ENCODE results near the gene SCARB2. TPM values are rescaled to one million over a fixed set of nuclear protein-coding genes. Genes with fewer than 3 reads are reported as not detected.

Gene SCARB2
- total RNA-seq, 1 donor, result 181 TPM

DNA sequence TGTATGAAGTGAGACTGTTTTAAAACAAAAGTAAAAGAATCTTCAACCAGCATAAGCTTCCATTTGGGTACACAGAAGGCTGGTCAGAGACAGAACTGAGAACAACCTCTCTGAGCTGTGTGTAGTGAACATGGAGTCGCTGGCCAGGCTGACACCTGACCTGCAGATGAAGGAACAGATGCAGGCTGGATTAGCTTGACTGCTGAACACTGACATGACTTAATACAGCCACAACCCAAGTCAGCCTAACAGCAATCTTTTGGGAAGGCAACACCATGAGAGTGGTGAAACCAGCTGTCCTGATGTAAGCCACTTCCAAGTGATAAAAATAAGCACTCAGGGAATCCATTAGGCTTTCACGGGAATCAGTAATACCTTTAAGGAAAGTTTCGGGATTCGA is 10.1 kb downstream of the SCARB2 start:
- TF ChIP-seq, protein P1, sequence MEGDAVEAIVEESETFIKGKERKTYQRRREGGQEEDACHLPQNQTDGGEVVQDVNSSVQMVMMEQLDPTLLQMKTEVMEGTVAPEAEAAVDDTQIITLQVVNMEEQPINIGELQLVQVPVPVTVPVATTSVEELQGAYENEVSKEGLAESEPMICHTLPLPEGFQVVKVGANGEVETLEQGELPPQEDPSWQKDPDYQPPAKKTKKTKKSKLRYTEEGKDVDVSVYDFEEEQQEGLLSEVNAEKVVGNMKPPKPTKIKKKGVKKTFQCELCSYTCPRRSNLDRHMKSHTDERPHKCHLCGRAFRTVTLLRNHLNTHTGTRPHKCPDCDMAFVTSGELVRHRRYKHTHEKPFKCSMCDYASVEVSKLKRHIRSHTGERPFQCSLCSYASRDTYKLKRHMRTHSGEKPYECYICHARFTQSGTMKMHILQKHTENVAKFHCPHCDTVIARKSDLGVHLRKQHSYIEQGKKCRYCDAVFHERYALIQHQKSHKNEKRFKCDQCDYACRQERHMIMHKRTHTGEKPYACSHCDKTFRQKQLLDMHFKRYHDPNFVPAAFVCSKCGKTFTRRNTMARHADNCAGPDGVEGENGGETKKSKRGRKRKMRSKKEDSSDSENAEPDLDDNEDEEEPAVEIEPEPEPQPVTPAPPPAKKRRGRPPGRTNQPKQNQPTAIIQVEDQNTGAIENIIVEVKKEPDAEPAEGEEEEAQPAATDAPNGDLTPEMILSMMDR (IDR thresholded peaks at IDR 0.05; ENCODE audit: insufficient read depth, low read depth, low read length), result no peak
- no peak overlapping the region for H3K4me3 ChIP-seq (ENCODE audit: low read depth, low read length)
- DNase-seq (ENCODE audit: low read depth), result peak; percentile 67

DNA sequence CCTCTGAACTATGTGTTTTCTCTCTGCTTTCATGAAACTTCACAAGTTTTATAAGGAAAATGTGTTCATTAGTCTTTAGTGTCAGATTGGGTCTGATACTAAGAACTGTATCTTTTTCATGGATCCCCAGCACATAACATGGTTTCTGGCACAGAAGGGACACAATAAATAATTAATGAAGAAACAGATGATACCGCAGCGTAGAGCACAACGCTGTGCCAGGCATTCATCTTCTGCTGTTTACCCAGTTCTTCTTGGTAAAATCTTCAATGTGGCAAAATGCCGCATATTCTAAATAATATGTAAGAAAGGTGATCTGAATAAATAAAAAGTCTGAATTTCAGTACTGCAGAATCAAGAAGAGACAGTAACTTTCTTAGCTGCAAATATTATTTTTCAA is 12.3 kb downstream of the SCARB2 start:
- DNase-seq (ENCODE audit: low read depth), result no peak
- H3K4me3 ChIP-seq (ENCODE audit: low read depth, low read length), result no peak overlapping the region
- TF ChIP-seq, protein P1 (IDR thresholded peaks at IDR 0.05; ENCODE audit: insufficient read depth, low read depth, low read length), result no peak

DNA sequence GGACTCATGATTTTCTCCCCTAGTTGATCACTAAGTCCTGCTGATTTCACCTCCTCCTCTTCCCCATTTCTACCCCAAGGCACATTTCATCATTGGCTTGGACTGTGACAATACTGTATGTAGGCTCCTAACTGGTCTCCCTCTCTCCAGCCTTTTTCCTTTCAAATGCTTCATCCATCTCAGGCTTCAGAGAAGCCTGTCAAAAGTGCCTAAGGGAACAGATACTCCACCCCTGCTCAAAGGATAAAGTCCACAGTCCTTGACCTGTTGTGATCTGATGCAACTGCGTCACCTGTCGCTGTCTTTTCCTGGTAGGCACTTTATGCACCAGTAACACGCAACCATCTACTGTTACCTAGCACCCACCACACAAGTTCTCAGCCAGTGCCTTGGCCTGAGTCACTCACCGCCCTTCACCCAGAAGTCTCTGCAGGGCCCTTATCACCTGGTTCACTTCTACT is 12.8 kb downstream of the SCARB2 start:
- DNase-seq (ENCODE audit: low read depth), result no peak
- no peak overlapping the region for H3K4me3 ChIP-seq (ENCODE audit: low read depth, low read length)
- TF ChIP-seq, protein P1 (IDR thresholded peaks at IDR 0.05; ENCODE audit: insufficient read depth, low read depth, low read length), result no peak

DNA sequence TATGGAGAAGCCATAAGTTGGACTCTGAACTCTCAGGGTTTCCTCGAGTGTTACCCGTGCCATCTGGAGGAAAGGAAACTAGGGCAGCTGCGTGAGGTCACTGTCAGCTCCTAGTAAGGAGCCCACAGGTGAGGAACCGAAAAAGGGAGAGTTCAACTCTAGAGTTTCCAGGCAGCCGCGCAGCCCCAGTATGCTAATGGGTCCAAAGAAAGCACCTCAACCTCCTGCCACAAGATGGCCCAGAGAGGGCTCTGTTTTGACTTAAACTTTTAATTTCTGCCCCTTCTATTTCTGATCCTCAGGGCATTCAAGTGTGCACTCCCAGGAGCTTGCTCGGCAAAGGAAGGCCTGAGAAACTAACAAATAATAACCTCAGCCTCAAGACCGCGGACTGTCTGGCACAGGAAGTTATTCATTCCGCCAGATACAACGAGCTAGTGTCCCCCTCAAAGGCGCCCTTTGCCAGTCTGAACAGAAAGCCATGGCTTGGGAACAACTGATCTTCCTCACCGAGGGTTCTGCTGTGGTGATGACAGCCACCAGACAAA is 13.9 kb downstream of the SCARB2 start:
- DNase-seq (ENCODE audit: low read depth), result peak; percentile 38
- TF ChIP-seq, protein P1 (IDR thresholded peaks at IDR 0.05; ENCODE audit: insufficient read depth, low read depth, low read length), result peak; percentile 15
- no peak overlapping the region for H3K4me3 ChIP-seq (ENCODE audit: low read depth, low read length)

DNA sequence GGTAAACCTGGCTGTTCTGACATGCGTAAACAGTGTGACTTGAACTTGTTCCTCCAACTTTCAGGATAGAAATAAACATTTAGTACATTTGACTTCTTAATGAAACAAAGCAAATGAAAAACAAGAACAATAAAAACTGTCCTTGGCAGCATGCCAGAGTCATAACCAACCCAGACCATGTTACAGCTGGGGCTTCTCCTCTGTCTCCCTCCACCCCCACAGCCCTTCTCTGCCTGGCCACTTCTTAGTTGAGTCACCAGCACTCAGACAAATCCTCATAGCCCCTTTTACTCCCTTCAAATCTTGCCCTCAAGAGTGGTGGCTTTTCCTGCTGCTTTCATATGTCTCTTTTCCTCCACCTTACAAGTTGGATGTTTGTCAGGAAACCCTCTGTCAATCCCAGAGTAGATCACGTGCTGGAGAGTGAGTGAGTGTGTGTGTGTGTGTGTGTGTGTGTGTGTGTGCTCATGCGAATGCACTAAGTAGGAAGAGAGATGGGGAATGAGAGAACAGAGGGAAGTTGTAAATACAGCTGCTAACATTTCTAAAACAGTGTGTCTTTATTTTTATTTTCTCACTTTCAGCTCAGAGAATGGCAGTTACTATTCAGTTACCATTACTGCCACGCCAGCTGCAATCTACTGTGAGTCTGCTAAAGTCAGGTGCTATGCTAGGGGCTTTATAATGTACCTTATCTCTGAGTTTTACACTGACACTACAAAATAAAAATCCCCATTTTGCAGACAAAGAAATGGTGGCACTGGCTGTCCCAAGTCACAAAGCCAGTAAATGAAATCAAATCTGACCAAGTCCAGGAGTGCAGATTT is 15.0 kb downstream of the SCARB2 start:
- peak overlapping the region; percentile 13 for H3K4me3 ChIP-seq (ENCODE audit: low read depth, low read length)
- DNase-seq (ENCODE audit: low read depth), result peak; percentile 95
- TF ChIP-seq, protein P1 (IDR thresholded peaks at IDR 0.05; ENCODE audit: insufficient read depth, low read depth, low read length), result no peak

DNA sequence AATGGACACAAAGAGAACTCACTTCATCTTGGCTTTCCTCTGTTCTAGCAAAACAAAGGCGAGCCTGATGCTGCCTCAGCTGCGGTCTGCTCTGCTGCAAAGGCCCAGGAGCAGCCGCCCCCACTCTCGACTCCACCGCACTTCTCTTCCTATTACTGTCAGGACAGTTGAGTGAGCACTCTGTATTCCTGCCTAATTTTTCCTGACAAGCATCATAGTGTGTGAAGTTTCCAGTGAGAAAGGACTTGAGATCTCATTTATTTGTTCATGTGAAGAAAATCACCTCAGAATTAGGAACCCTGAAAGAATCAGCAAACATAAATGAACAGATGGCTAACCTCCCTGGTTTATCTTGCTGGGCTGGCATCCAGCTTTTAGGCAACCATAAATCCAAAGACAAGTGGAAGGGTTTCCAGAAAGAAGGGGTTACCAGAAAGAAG is 15.6 kb downstream of the SCARB2 start:
- H3K4me3 ChIP-seq (ENCODE audit: low read depth, low read length), result no peak overlapping the region
- no peak for DNase-seq (ENCODE audit: low read depth)
- TF ChIP-seq, protein P1 (IDR thresholded peaks at IDR 0.05; ENCODE audit: insufficient read depth, low read depth, low read length), result no peak
